ENCODE data around the gene ROR1.
"Not testable (repeated sequence)": the region's sequence is repeated elsewhere in the genome, so short reads cannot be mapped to it uniquely, and the experiment has no call there.

Gene ROR1

DNA sequence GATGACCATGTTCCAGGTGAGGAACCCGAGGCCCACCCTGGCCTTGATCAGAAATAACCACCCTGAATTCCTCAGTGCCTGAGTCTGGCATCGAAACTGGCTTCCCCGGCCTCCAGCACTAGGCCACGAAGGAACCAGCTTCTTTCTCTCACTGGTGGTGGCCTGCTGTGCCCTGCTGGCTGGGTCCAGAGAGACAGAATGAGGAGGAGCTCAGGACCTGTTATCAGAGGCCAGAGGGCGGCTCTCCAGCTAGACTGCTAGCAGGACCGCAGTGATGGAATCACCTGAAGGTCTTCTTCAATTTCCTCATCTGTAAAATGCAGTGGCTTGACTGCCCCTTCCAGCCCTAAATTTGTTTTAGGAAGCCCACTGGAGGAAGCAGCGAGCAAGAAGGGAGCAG lies 20.5 kb downstream of the ROR1 start:
- ATAC-seq, result no peak

GRCh38 chr1:63794939-63795378 lies 21.1 kb downstream of the ROR1 start:
- no peak for ATAC-seq

- no peak for ATAC-seq
Measured at GRCh38 chr1:63795455-63795854, 21.6 kb downstream of the ROR1 start.

- ATAC-seq, result no peak
Measured at GRCh38 chr1:63797056-63797726, 23.4 kb downstream of the ROR1 start.

DNA sequence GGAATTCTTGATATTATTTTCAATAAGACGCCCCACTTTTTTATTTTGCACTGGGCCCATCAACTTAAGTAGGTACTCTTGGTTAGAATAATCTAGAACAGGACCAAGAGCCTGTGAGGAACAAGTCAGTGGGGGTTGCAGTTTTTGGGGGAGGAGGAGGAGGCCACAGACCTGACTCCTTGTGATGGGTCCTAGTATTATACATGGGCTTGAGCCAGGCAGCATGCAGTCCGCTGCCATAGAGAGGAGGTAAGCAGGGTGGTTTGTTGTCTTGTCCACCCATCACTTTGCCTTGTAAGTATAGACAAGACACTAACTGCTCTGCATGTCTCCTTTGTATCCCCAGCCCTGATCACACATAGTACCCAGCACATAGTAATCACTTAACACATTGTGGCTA lies 24.5 kb downstream of the ROR1 start:
- ATAC-seq, result no peak

- ATAC-seq, result no peak
Measured at GRCh38 chr1:63799307-63799706, 25.5 kb downstream of the ROR1 start.

DNA sequence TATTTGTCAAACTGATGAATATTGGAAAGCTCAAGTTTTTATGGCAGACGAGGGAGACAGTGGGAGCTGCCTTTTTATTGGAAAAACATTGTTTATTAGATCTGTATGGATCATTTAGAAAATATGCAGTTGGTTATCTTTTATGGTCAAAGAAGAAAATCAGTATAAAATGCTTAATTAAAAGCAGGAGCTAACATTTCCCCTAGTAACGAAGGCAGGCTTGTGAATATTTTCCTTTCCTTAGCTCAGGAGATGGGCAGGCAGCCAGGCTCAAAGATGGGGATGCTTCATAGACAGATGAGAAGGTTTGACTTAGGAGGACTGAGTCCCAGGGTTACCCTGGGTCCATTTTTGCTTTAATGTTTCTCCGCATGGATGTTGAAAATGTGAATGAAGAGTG lies 26.0 kb downstream of the ROR1 start:
- ATAC-seq, result no peak

DNA sequence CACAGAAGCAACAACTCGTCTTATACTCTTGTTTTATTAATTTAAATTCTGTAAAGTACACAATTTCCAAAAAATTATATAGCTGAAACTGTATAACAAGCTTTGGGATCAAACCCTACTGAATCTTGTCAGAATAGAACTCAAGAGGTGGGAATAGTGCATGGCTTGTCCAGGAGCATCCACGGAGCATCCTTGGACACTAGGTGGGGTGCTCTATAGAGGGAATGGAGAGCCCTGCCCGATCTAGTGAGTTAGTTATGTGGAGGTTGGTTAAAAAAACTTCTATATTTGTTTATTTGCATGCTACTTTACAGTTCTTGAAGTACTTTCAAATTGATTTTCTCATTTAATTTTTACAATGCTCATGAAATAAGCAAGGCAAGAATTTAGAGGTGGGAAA lies 28.3 kb downstream of the ROR1 start:
- no peak for ATAC-seq

- ATAC-seq, result no peak
Measured at GRCh38 chr1:63804829-63805484, 31.1 kb downstream of the ROR1 start.

GRCh38 chr1:63807046-63807445 lies 33.2 kb downstream of the ROR1 start:
- no peak for ATAC-seq

DNA sequence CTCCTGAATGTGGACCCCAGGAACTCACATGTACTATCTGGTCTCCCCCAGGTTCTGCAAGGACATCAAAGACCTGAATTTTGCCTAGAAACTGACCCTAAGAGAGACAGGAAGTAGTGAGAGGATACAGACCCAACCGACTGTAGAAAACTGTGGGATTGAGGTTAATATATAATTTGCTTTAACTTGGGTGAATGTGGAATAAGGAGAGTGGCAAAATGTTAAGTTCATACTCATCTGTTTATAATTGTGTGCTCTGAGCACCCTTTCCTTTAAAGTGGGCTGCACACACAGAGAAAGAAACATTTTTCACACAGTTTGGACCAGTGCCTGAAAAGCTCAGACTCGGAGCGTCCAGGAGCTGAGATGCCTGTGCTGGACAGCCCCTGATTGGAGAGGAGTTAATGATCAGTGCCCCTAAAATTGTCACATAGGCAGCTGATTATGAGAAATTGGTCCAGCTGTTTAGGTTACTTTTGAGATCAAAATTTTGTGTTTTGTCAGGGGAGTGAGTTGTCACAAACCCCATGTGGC lies 37.2 kb downstream of the ROR1 start:
- ATAC-seq, result no peak

DNA sequence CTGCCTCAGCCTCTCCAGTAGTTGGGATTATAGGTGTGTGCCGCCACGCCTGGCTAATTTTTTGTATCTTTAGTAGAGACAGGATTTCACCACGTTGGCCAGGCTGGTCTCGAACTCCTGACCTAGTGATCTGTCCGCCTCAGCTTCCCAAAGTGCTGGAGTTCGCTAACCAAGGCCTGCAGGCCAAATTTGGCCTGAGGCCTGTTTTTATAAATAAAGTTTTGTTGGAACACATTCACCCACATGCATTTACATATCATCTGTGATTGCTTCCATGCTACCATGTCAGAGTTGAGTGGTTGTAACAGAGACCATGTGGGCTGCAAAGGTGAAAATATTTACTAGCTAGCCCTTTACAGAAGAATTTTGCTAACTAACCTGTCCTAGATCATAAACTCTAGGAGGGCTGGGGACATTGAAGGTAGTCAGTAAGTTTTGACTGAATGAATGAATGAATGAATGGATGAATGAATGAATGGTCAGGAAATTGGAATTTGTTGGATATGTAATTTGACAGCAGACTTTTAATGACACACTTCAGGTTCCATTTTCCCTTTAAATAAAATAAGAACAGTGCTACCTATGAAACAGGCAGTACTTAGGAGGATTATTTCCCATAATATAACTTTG lies 38.4 kb downstream of the ROR1 start:
- ATAC-seq, result no peak

- ATAC-seq, result no peak
Measured at GRCh38 chr1:63813829-63814277, 40.0 kb downstream of the ROR1 start.

- not testable (repeated sequence) for ATAC-seq
Measured at GRCh38 chr1:63816217-63816815, 42.5 kb downstream of the ROR1 start.

DNA sequence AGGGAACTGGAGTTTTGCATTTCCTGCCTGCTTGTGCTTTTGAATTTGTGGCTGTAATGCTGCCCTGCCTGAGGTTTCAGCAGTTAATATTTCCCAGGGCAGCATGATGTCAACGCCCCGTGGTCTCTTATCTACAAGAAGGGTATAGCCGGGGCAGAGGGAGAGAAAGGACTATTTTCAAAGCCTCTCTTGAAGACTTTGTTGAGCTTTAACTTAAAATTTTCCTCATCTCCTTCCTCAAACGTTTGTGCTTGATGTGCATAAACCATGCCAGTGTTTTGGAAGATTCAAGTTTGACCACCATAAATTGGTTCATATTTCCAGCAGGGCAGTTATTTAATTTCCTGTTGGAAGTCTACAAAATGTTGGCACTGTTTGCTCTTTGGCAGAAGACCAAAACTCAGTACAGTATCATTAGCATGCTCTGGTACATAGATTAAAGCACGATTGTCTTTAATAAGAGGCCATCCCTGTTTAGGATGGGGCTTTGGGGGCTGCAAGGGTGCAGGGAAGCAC lies 43.4 kb downstream of the ROR1 start:
- no peak for ATAC-seq

GRCh38 chr1:63817700-63818099 lies 43.9 kb downstream of the ROR1 start:
- no peak for ATAC-seq

GRCh38 chr1:63818567-63819325 lies 44.9 kb downstream of the ROR1 start:
- ATAC-seq, result no peak

DNA sequence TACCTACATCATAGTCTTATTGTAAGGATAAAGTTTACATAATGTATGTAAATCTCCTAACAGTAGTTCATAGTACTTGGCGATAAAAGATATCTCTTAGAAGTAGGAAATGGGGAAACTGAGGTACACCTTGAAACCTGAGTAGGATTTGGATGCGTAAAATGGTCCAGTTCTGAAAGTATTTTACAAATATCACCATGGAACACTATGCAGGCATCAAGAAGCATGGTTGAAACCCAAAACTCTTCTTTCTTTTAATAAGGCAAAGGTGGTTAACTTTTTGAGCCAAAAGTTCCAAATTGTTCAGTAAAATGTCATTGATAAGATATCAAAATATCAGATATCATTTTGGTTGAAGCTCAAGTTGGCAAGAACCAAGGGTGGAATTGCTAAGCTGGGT lies 46.0 kb downstream of the ROR1 start:
- no peak for ATAC-seq

GRCh38 chr1:63821091-63822005 lies 47.5 kb downstream of the ROR1 start:
- no peak for ATAC-seq

DNA sequence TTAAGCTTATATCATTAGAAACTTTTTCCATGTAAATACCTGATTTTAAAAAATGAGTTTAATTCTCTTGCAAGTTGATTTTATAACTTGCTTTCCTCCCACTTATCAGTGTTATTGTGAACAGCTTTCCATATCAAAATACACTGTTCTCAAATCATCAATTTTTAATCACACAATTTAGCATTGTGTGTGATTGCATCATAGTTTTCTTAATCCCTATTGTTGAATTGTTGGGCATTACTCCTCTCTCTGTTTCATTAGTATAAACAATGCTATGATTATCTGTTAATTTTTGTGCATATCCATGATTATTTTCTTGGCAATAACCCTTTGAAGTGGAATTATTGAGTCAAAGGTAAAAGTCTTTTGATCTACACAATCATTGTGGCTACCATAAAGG lies 48.7 kb downstream of the ROR1 start:
- ATAC-seq, result no peak

GRCh38 chr1:63824451-63824850 lies 50.6 kb downstream of the ROR1 start:
- no peak for ATAC-seq

Measured in activated CD4-positive, CD25-positive, alpha-beta regulatory T cell treated with anti-CD3 and anti-CD28 coated beads, Interleukin-2, amount 50 U/mL, for 24 hours (primary cell).